Gastrocnemius medialis (tissue), 4 donors: ENCODE measurements around the gene PRKACA. TPM values are rescaled to one million over a fixed set of nuclear protein-coding genes. Genes with fewer than 3 reads are reported as not detected.

Experiments
- ATAC-seq, 2 donors: fragments of 150-250 bp; one replicate each; pipeline ENCODE4 v1.9.1; 2016
- DNase-seq, 2 donors: peaks; one replicate each; pipeline ENCODE4 v3.0.0-alpha.2; 2019
- H3K27ac ChIP-seq, 4 donors: fragments of 200-600 bp; sonication (generic); 1 replicate in 1 of 4; 2 replicates in 3 of 4; pipeline ENCODE4 v1.5.1; 2016 to 2018; ENCODE audit warnings: mild to moderate bottlenecking in 2 of 4, moderate library complexity in 1 of 4
- H3K27me3 ChIP-seq, 3 donors: fragments of 200-600 bp; sonication (generic) in 2 of 3; 1 replicate in 1 of 3; 2 replicates in 2 of 3; pipeline versions ENCODE4 v1.5.1 to v1.6.0; 2016 to 2019; ENCODE audit warnings: mild to moderate bottlenecking in 1 of 3, moderate library complexity in 1 of 3
- H3K36me3 ChIP-seq, 2 donors: fragments of 200-600 bp; sonication (generic) in 1 of 2; one replicate each; pipeline ENCODE4 v1.5.1; 2017 to 2018
- H3K4me1 ChIP-seq, 2 donors: fragments of 200-600 bp; sonication (generic) in 1 of 2; one replicate each; pipeline ENCODE4 v1.5.1; 2016 to 2017; ENCODE audit warnings: mild to moderate bottlenecking in 2 of 2
- H3K4me3 ChIP-seq, 4 donors: fragments of 200-600 bp; sonication (generic) in 3 of 4; 1 replicate in 1 of 4; 2 replicates in 3 of 4; pipeline ENCODE4 v1.5.1; 2016 to 2019; ENCODE audit warnings: mild to moderate bottlenecking in 2 of 4
- H3K9me3 ChIP-seq, 3 donors: fragments of 200-600 bp; sonication (generic) in 2 of 3; 1 replicate in 1 of 3; 2 replicates in 2 of 3; pipeline ENCODE4 v1.5.1; 2016 to 2019
- CTCF ChIP-seq, 5 experiments: fragments of 450-650 bp in 3 of 5; fragments of 200-600 bp in 2 of 5; sonication (generic) in 2 of 5; IDR thresholded peaks in 4 of 5; conservative IDR thresholded peaks in 1 of 5; 1 replicate in 4 of 5; 2 replicates in 1 of 5; pipeline ENCODE4 v1.5.1; 2016 to 2019; ENCODE audit warnings: antibody characterized with exemption in 5 of 5, mild to moderate bottlenecking in 3 of 5, moderate library complexity in 3 of 5
- POLR2A ChIP-seq, 2 donors: fragments of 450-650 bp; IDR thresholded peaks; one replicate each; pipeline ENCODE4 v1.6.1; 2017; ENCODE audit warnings: antibody characterized with exemption in 2 of 2, mild to moderate bottlenecking in 2 of 2, moderate library complexity in 2 of 2
- in situ Hi-C, 4 donors: fragments of 200-750 bp; cut with MboI; loops; one replicate each; pipeline versions ENCODE4 v1.15.0 to v1.8.0; 2017; ENCODE audit warnings: low sequenced_read_pairs in 4 of 4
- intact Hi-C: fragments of 100-400 bp; cut with DNase I; formaldehyde crosslinking; loops from one replicate; pipeline ENCODE4 v1.15.1; 2023; ENCODE audit warnings: low total_unique reads
- total RNA-seq, 4 donors: library from RNA; depleted of rRNA; stranded (reverse); fragments of >200 nt; gene quantifications; one replicate each; pipeline versions ENCODE4 v1.1.0 to v1.2.3, GENCODE V29; 2016

The PRKACA gene
- total RNA-seq, 4 donors from 2014 or later: 74.7 to 180 (median 147) TPM

- no peaks in the 10 kb centered on the region for H3K27me3 ChIP-seq
- in situ Hi-C loops (loop anchor here in 1 of 4 donors (10.0 kb wide), 1 partner anchor 305 kb away; no protein-coding TSS in a partner anchor), intact Hi-C loops (no loop called here)
- peaks cover 0 to 9% (median 7%) of the 10 kb centered on the region in 3 donors for H3K9me3 ChIP-seq
- H3K4me3 ChIP-seq: peak overlapping the region; percentile 25 to 76 (median 52)
- H3K36me3 ChIP-seq: peaks cover 0 to 13% of the 10 kb centered on the region in 2 donors
- ATAC-seq (no peak), DNase-seq (no peak)
- peaks cover 0 to 5% of the 10 kb centered on the region in 2 donors for H3K4me1 ChIP-seq
- peak overlapping the region; percentile 70 to 92 (median 87) for H3K27ac ChIP-seq
- TF ChIP-seq CTCF (IDR thresholded peaks at IDR 0.05 in 4 of 5, conservative IDR thresholded peaks at IDR 0.05 in 1 of 5) (no peak), POLR2A (IDR thresholded peaks at IDR 0.05) (no peak)
These were observed 28.2 kb downstream of the PRKACA start for GRCh38 chr19:14089412-14089661.

GRCh38 chr19:14088634-14089411 is 28.7 kb downstream of the PRKACA start:
- Histone ChIP-seq H3K36me3 (peaks cover 0 to 13% of the 10 kb centered on the region in 2 donors), H3K4me1 (peaks cover 0 to 5% of the 10 kb centered on the region in 2 donors), H3K27me3 (no peaks in the 10 kb centered on the region), H3K4me3 (peak overlapping the region; percentile 25 to 76 (median 52)), H3K27ac (peak overlapping the region; percentile 70 to 92 (median 87)), H3K9me3 (peaks cover 0 to 9% (median 7%) of the 10 kb centered on the region in 3 donors)
- intact Hi-C loops: no loop called here
- TF ChIP-seq POLR2A (IDR thresholded peaks at IDR 0.05): no peak
- TF ChIP-seq CTCF (IDR thresholded peaks at IDR 0.05 in 4 of 5, conservative IDR thresholded peaks at IDR 0.05 in 1 of 5): no peak
- ATAC-seq: no peak
- DNase-seq: no peak
- in situ Hi-C loops: loop anchor here in 1 of 4 donors (10.0 kb wide), 1 partner anchor 304 kb away; no protein-coding TSS in a partner anchor

- intact Hi-C loops (no loop called here), in situ Hi-C loops (loop anchor here in 1 of 4 donors (10.0 kb wide), 1 partner anchor 301 kb away; no protein-coding TSS in a partner anchor)
- Histone ChIP-seq H3K4me1 (peaks cover 12 to 14% of the 10 kb centered on the region in 2 donors), H3K9me3 (no peaks in the 10 kb centered on the region), H3K4me3 (no peak overlapping the region), H3K36me3 (peaks cover 0 to 13% of the 10 kb centered on the region in 2 donors), H3K27me3 (no peaks in the 10 kb centered on the region), H3K27ac (no peak overlapping the region)
- ATAC-seq: no peak
- DNase-seq: no peak
- TF ChIP-seq POLR2A (IDR thresholded peaks at IDR 0.05) (no peak), CTCF (IDR thresholded peaks at IDR 0.05 in 4 of 5, conservative IDR thresholded peaks at IDR 0.05 in 1 of 5) (no peak)
These were observed 31.5 kb downstream of the PRKACA start for GRCh38 chr19:14086098-14086497.

- in situ Hi-C loops: loop anchor here in 1 of 4 donors (10.0 kb wide), 1 partner anchor 301 kb away; no protein-coding TSS in a partner anchor
- H3K27me3 ChIP-seq: no peaks in the 10 kb centered on the region
These were observed 32.1 kb downstream of the PRKACA start, which contains the start of gene C19orf67 for GRCh38 chr19:14085309-14085995. C19orf67 (minus strand) TSS chr19:14085783; CDS start chr19:14085627, 156 bp downstream.

More at GRCh38 chr19:14085309-14085995, 32.1 kb downstream of the PRKACA start, which contains the start of gene C19orf67:
- intact Hi-C loops: no loop called here
- H3K36me3 ChIP-seq: peaks cover 0 to 13% of the 10 kb centered on the region in 2 donors
- no peak for DNase-seq
- H3K4me1 ChIP-seq: peaks cover 14 to 17% of the 10 kb centered on the region in 2 donors
- TF ChIP-seq POLR2A (IDR thresholded peaks at IDR 0.05) (no peak), CTCF (IDR thresholded peaks at IDR 0.05 in 4 of 5, conservative IDR thresholded peaks at IDR 0.05 in 1 of 5) (no peak)
- no peak within 1 kb of the TSS for H3K27ac ChIP-seq
- no peak for ATAC-seq
- H3K4me3 ChIP-seq: no peak within 1 kb of the TSS
- H3K9me3 ChIP-seq: no peaks in the 10 kb centered on the region
